ENCODE measurements around the gene SYNC. TPM values are rescaled to one million over a fixed set of nuclear protein-coding genes. Genes with fewer than 3 reads are reported as not detected.

The SYNC gene
- total and polyA plus RNA-seq, 2 of the 8 experiments (the other 6 are each of a cell fraction or from before 2014, with no cell fraction given), result 0.06 to 0.17 TPM

GRCh38 chr1:32635508-32636277 lies 66.9 kb downstream of the SYNC start:
- no peak overlapping the region for H2BK12ac ChIP-seq (ENCODE audit: low read depth, low read length)
- peak overlapping the region; percentile 72; the same call in 1 of the 2 replicates for H2BK20ac ChIP-seq (ENCODE audit: low read length)
- H3K9me3 ChIP-seq (ENCODE audit: insufficient read depth in 2 of 2, low read depth in 1 of 2, low read length in 1 of 2), result no peaks in the 10 kb centered on the region
- H3K56ac ChIP-seq (replicated peaks; ENCODE audit: insufficient read length, low read depth, low read length), result no peak overlapping the region
- H4K91ac ChIP-seq (replicated peaks; ENCODE audit: insufficient read length, low read length), result no peak overlapping the region
- H3K23ac ChIP-seq (ENCODE audit: insufficient read length), result no peak overlapping the region
- WGBS, 2 experiments (ENCODE audit: extremely low coverage in 1 of 2, insufficient coverage in 1 of 2, insufficient read length in 1 of 2, insufficient replicate concordance in 2 of 2, low coverage in 1 of 2, low lambda C conversion rate in 2 of 2, missing lambda C conversion rate in 1 of 2), result 87% methylated on average over 8 of the region's 8 CpGs; no CpG with 5 or more reads in 1 of the 2 experiments
- peak overlapping the region in 1 of 2 experiments; percentile 44; a peak in 1 of 4 replicates for H3K4me2 ChIP-seq (ENCODE audit: insufficient read depth in 1 of 2, low read depth in 2 of 2, low read length in 2 of 2)
- H2BK5ac ChIP-seq (ENCODE audit: low read depth, low read length), result peak overlapping the region; percentile 35; the same call in 1 of the 2 replicates
- no peak overlapping the region for H3K27ac ChIP-seq (ENCODE audit: low read depth, low read length)
- DNase-seq (ENCODE audit: low read depth in 1 of 2, low spot score in 2 of 2), result no peak
- peaks cover 8 to 21% (median 17%) of the 10 kb centered on the region in 4 experiments for H3K4me1 ChIP-seq (replicated peaks in 1 of 4; ENCODE audit: control insufficient read depth in 3 of 4, insufficient read depth in 4 of 4, low read length in 3 of 4)
- H4K5ac ChIP-seq (ENCODE audit: insufficient read length, low read depth, low read length), result no peak overlapping the region
- no peak overlapping the region for H3K9ac ChIP-seq (replicated peaks in 1 of 4; ENCODE audit: extremely low read depth in 1 of 4, low read depth in 3 of 4, low read length in 3 of 4)
- H2BK15ac ChIP-seq (ENCODE audit: low read length), result no peak overlapping the region
- H4K20me1 ChIP-seq (replicated peaks in 1 of 2; ENCODE audit: control insufficient read depth in 1 of 2, insufficient read depth in 2 of 2, low read length in 2 of 2), result no peaks in the 10 kb centered on the region
- no peaks in the 10 kb centered on the region for H3K27me3 ChIP-seq (replicated peaks in 1 of 4; ENCODE audit: control insufficient read depth in 3 of 4, extremely low read depth in 1 of 4, insufficient read depth in 3 of 4, low read length in 3 of 4)
- 0 out of 2 replicates have a peak overlapping the region, but pooled peaks have one; percentile 6 for H3K18ac ChIP-seq (ENCODE audit: extremely low read depth, low read length)
- H3K4ac ChIP-seq (replicated peaks; ENCODE audit: insufficient read length, low read depth, low read length), result no peak overlapping the region
- no peak overlapping the region for H4K8ac ChIP-seq (ENCODE audit: extremely low read depth, insufficient read depth, low read length)
- H3K14ac ChIP-seq (ENCODE audit: insufficient read length), result no peak overlapping the region
- FAIRE-seq, result no peak
- no peak overlapping the region for H3K4me3 ChIP-seq (ENCODE audit: extremely low read depth in 1 of 4, insufficient read depth in 2 of 4, low read depth in 3 of 4, low read length in 4 of 4)
- peaks cover 0 to 35% of the 10 kb centered on the region in 2 experiments; a peak in 2 of 4 replicates for H3K79me2 ChIP-seq (ENCODE audit: control insufficient read depth in 1 of 2, insufficient read depth in 2 of 2, low read length in 2 of 2)
- H2AFZ ChIP-seq (ENCODE audit: low read length), result no peak overlapping the region
- H2BK120ac ChIP-seq (replicated peaks; ENCODE audit: low read depth, low read length), result no peak overlapping the region
- H3K36me3 ChIP-seq (ENCODE audit: control insufficient read depth in 2 of 4, insufficient read depth in 4 of 4, low read length in 3 of 4), result peaks cover 0 to 27% (median 0%) of the 10 kb centered on the region in 4 experiments; a peak in 2 of 8 replicates
- H3K23me2 ChIP-seq (ENCODE audit: low read depth, low read length), result peaks cover 2% of the 10 kb centered on the region; the same call in 1 of the 2 replicates
- POLR2A ChIA-PET (ENCODE audit: partially characterized antibody), result interaction anchor here (0.9 to 10.1 kb wide), 4 partner anchors 10 to 30 kb away, joined by 3 to 115 read pairs (median 6); partner anchors contain the start of genes RBBP4 and ZBTB8OS
- H2AK5ac ChIP-seq (ENCODE audit: low read depth, low read length), result 0 out of 2 replicates have a peak overlapping the region, but pooled peaks have one; percentile 24
- H3K79me1 ChIP-seq (ENCODE audit: low read depth, low read length), result no peaks in the 10 kb centered on the region; the same call in 1 of the 2 replicates
- CTCF ChIA-PET (ENCODE audit: partially characterized antibody), result interaction anchor here (1.6 kb wide), 1 partner anchor 47 kb away, joined by 3 read pairs; no protein-coding TSS in a partner anchor
- TF ChIP-seq TBP (IDR thresholded peaks at IDR 0.05; ENCODE audit: low read depth, low read length) (no peak), EP300 (IDR thresholded peaks at IDR 0.05; ENCODE audit: borderline replicate concordance in 1 of 2, low read depth in 2 of 2, low read length in 2 of 2) (no peak), BRCA1 (IDR thresholded peaks at IDR 0.05; ENCODE audit: low read depth, low read length) (no peak)
